Measurements from ENCODE around the gene SOX8. TPM values are rescaled to one million over a fixed set of nuclear protein-coding genes. Genes with fewer than 3 reads are reported as not detected.

The SOX8 gene
- total and polyA plus RNA-seq, 8 donors: 0.54 to 5.5 (median 0.83) TPM

DNA sequence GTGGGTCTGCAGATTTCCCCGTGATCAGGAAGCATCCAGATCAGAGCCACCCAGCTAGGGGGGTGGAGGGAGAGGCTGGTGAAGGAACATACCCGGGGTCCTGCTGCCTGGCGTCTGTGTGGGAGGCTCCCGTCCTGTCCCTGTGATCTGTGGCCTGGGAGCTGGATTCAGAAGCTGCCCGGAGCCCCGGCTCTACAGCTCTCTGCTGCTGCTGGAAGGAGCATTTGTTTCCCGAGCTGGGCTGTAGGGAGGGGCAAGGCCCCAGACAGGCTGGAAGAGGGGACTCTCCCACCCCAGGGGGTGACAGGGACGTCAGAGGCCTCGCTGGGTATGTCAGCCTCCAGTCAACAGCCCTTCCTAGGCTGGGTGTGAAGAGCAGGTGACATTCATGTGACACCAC is 10.2 kb downstream of the SOX8 start:
- Histone ChIP-seq H3K27ac (no peak overlapping the region), H3K9me3 (no peaks in the 10 kb centered on the region), H3K27me3 (no peaks in the 10 kb centered on the region), H3K4me3 (no peak overlapping the region), H3K36me3 (no peaks in the 10 kb centered on the region), H3K4me1 (no peaks in the 10 kb centered on the region)
- TF ChIP-seq, protein P1, sequence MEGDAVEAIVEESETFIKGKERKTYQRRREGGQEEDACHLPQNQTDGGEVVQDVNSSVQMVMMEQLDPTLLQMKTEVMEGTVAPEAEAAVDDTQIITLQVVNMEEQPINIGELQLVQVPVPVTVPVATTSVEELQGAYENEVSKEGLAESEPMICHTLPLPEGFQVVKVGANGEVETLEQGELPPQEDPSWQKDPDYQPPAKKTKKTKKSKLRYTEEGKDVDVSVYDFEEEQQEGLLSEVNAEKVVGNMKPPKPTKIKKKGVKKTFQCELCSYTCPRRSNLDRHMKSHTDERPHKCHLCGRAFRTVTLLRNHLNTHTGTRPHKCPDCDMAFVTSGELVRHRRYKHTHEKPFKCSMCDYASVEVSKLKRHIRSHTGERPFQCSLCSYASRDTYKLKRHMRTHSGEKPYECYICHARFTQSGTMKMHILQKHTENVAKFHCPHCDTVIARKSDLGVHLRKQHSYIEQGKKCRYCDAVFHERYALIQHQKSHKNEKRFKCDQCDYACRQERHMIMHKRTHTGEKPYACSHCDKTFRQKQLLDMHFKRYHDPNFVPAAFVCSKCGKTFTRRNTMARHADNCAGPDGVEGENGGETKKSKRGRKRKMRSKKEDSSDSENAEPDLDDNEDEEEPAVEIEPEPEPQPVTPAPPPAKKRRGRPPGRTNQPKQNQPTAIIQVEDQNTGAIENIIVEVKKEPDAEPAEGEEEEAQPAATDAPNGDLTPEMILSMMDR (IDR thresholded peaks at IDR 0.05): no peak
- no peak for ATAC-seq
- 56 to 65% methylated on average over 9 of the region's 9 CpGs for WGBS, 2 donors
- FAIRE-seq: no peak
- intact Hi-C loops (cut with DNase I): no loop called here
- no peak for DNase-seq

DNA sequence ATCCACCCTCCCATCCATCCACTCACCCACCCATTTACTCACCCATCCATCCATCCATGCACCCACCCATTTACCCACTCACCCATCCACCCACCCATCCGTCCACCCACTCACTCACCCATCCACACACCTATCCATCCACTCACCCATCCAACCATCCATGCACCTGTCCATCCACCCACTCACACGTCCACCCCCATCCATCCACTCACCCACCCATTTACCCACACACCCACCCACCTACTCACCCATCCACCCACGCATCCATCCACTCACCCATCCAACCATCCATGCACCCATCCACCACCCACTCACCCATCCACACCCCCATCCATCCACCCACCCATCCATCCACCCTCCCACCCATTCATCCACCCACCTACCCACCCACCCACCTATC is 12.2 kb downstream of the SOX8 start:
- no peaks in the 10 kb centered on the region for H3K9me3 ChIP-seq
- FAIRE-seq (no peak), DNase-seq (no peak), ATAC-seq (no peak)
- intact Hi-C loops (cut with DNase I): no loop called here
- H3K27ac ChIP-seq: no peak overlapping the region
- no peaks in the 10 kb centered on the region for H3K36me3 ChIP-seq
- no peaks in the 10 kb centered on the region for H3K4me1 ChIP-seq
- 65 to 73% methylated on average over 3 of the region's 3 CpGs for WGBS, 2 donors
- H3K4me3 ChIP-seq: no peak overlapping the region
- TF ChIP-seq, protein P1 (IDR thresholded peaks at IDR 0.05): no peak
- no peaks in the 10 kb centered on the region for H3K27me3 ChIP-seq

DNA sequence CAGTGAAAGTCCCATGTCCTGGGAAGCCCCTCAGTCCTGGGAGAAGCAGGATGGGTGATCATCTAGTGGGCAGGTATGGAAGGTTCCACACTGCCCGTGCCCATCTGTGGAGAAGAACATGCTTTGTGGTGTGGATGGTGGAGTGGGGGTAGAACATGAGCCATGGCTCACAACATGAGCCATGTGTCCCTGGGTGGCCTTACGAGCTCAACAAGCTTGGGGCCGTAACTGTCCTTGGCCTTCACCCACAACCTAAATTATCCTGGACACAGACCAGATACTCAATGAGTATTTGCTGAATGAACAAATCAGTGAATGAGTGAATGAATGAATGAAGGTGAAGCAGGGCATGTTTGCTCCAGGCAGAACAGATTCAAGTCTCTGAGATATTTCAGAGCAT is 13.5 kb downstream of the SOX8 start:
- no peaks in the 10 kb centered on the region for H3K4me1 ChIP-seq
- ATAC-seq: no peak
- no peak for DNase-seq
- H3K27ac ChIP-seq: no peak overlapping the region
- H3K36me3 ChIP-seq: no peaks in the 10 kb centered on the region
- no peaks in the 10 kb centered on the region for H3K27me3 ChIP-seq
- TF ChIP-seq, protein P1 (IDR thresholded peaks at IDR 0.05): no peak
- no peak overlapping the region for H3K4me3 ChIP-seq
- no peaks in the 10 kb centered on the region for H3K9me3 ChIP-seq
- FAIRE-seq: no peak
- intact Hi-C loops (cut with DNase I): no loop called here
- WGBS, 2 donors: 63 to 77% methylated on average over 3 of the region's 3 CpGs

DNA sequence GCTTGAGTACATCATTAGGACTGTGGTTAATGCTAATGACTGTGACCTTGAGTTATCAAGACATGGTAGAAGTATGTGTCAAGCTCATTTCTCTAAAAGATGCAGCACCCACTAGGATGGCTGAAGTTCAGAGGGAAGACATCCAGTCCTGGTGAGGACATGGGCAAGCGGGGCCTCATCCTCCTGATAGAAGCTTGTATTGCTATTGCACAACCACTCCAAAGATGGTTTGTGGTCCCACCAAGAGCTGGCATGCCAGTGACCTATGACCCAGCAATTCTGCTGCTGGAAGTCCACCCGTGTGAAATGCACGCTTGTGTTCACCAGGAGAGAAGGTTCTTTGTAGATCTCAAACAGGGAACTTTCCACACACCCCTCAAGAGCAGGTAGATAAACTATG is 14.2 kb downstream of the SOX8 start:
- Histone ChIP-seq H3K4me3 (no peak overlapping the region), H3K9me3 (no peaks in the 10 kb centered on the region), H3K4me1 (no peaks in the 10 kb centered on the region), H3K36me3 (no peaks in the 10 kb centered on the region), H3K27me3 (no peaks in the 10 kb centered on the region), H3K27ac (no peak overlapping the region)
- no peak for ATAC-seq
- TF ChIP-seq, protein P1 (IDR thresholded peaks at IDR 0.05): no peak
- no peak for FAIRE-seq
- WGBS, 2 donors: 54 to 72% methylated on average over 3 of the region's 3 CpGs
- DNase-seq: no peak
- intact Hi-C loops (cut with DNase I): no loop called here

DNA sequence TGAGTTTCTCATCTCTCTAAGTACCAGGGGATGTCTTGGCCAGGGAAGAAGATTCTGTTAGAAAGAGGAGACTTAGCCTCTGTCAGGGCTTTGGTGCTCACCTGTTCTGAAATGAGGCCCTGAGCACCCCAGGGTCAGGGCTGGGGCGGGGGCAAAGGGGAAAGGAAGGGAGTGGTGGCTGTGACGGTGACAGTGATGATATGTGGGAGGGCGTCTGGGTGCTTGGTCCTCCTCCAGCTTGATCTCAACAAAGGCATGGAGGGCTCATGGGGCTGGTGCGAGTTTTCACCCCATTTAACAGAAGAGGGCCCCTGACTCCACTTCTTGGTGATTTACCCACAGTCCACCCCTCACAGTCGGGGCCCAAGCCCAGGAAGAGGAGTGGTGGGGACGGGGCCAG is 15.1 kb downstream of the SOX8 start:
- DNase-seq: no peak
- TF ChIP-seq, protein P1 (IDR thresholded peaks at IDR 0.05): no peak
- Histone ChIP-seq H3K4me1 (no peaks in the 10 kb centered on the region), H3K27me3 (no peaks in the 10 kb centered on the region), H3K27ac (no peak overlapping the region), H3K9me3 (no peaks in the 10 kb centered on the region), H3K4me3 (no peak overlapping the region), H3K36me3 (no peaks in the 10 kb centered on the region)
- intact Hi-C loops (cut with DNase I): no loop called here
- WGBS, 2 donors: 45 to 55% methylated on average over 6 of the region's 6 CpGs
- no peak for FAIRE-seq
- ATAC-seq: no peak
